CD8-positive, alpha-beta memory T cell (primary cell): ENCODE measurements around the gene RERE. TPM values are rescaled to one million over a fixed set of nuclear protein-coding genes. Genes with fewer than 3 reads are reported as not detected.

ENCODE experiments used
- CTCF ChIA-PET: fragments of 350-600 bp; sonication (Branson Sonifier 250); formaldehyde crosslinking; loops from one replicate; lab custom pipeline; 2021; ENCODE audit warnings: antibody characterized with exemption; lab: Charles Lee
- POLR2A ChIA-PET: fragments of 350-600 bp; sonication (Branson Sonifier 250); formaldehyde crosslinking; loops from one replicate; lab custom pipeline; 2021; ENCODE audit warnings: antibody characterized with exemption; lab: Charles Lee
- DNase-seq, 5 donors: peaks; one replicate each; pipeline versions ENCODE4 v3.0.0 to v3.0.0-alpha.2; 2020 to 2022; ENCODE audit warnings: mixed read lengths in 1 of 5
- H3K27ac ChIP-seq: one replicate; pipeline ENCODE4 v1.7.0; 2013; ENCODE audit warnings: low read depth, mild to moderate bottlenecking, low read length, moderate library complexity
- H3K27me3 ChIP-seq: 2 replicates; pipeline ENCODE4 v1.7.0; 2013; ENCODE audit warnings: low read length, mild to moderate bottlenecking; ENCODE audit not compliant: insufficient read depth, poor library complexity, severe bottlenecking
- H3K36me3 ChIP-seq: 2 replicates; pipeline ENCODE4 v1.7.0; 2013; ENCODE audit warnings: mild to moderate bottlenecking, low read length, moderate library complexity; ENCODE audit not compliant: insufficient read depth
- H3K4me1 ChIP-seq: 2 replicates; pipeline ENCODE4 v1.7.0; 2013; ENCODE audit warnings: mild to moderate bottlenecking, low read length, moderate library complexity; ENCODE audit not compliant: insufficient read depth
- H3K4me3 ChIP-seq: 2 replicates; pipeline ENCODE4 v1.7.0; 2013; ENCODE audit warnings: mild to moderate bottlenecking, low read length
- H3K9me3 ChIP-seq: 2 replicates; pipeline ENCODE4 v1.7.0; 2013; ENCODE audit warnings: mild to moderate bottlenecking, low read length
- H3K27ac Mint-ChIP-seq, 8 donors: one replicate each; pipeline ENCODE4 v1.8.0; 2020 to 2021; ENCODE audit warnings: mixed read lengths in 8 of 8, mild to moderate bottlenecking in 6 of 8, inconsistent platforms in 3 of 8, moderate library complexity in 3 of 8
- H3K27me3 Mint-ChIP-seq, 2 donors: one replicate each; pipeline ENCODE4 v1.8.0; 2020 to 2021; ENCODE audit warnings: mixed read lengths in 2 of 2, mild to moderate bottlenecking in 1 of 2, moderate library complexity in 1 of 2
- H3K36me3 Mint-ChIP-seq, 3 donors: one replicate each; pipeline ENCODE4 v1.8.0; 2020 to 2021; ENCODE audit warnings: mixed read lengths in 3 of 3, inconsistent platforms in 1 of 3, mild to moderate bottlenecking in 1 of 3
- H3K4me1 Mint-ChIP-seq, 3 donors: one replicate each; pipeline ENCODE4 v1.8.0; 2020 to 2021; ENCODE audit warnings: mixed read lengths in 3 of 3, inconsistent platforms in 1 of 3, mild to moderate bottlenecking in 1 of 3
- H3K4me3 Mint-ChIP-seq, 7 donors: one replicate each; pipeline ENCODE4 v1.8.0; 2020 to 2021; ENCODE audit warnings: mixed read lengths in 7 of 7, mild to moderate bottlenecking in 6 of 7, moderate library complexity in 4 of 7, inconsistent platforms in 2 of 7
- H3K9me3 Mint-ChIP-seq, 5 donors: one replicate each; pipeline ENCODE4 v1.8.0; 2020 to 2022; ENCODE audit warnings: mixed read lengths in 5 of 5, mild to moderate bottlenecking in 3 of 5, moderate library complexity in 2 of 5, inconsistent platforms in 1 of 5
- polyA plus RNA-seq: library from polyadenylated mRNA; unstranded; fragments of 300-500 nt; fragmentation: Illumina TruSeq; gene quantifications from one replicate; pipeline ENCODE4 v1.2.3, GENCODE V29; 2021
- total RNA-seq, 2 experiments: library from RNA; stranded (reverse); gene quantifications; one replicate each; pipeline ENCODE4 v1.2.3, GENCODE V29; 2021

Gene RERE
- total and polyA plus RNA-seq, 3 experiments from 2014 or later = 10.9 to 39.2 (median 37.9) TPM

DNA sequence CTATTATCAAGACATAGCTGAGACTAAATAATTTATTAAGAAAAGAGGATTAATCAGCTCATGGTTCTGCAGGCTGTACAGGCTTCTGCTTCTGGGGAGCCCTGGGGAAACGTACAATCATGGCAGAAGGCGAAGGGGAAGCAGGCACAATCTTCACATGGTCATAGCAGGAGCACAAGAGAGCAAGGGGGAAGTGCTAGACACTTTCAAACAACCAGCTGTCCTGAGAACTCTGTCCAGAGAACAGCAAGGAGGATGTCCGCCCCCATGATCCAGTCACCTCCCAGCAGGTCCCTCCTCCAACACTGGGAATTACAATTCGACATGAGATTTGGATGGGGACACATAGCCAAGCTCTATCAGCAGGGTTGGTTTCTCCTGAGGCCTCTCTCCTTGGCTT lies 509.8 kb downstream of the RERE start:
- H3K4me1 Mint-ChIP-seq = no peaks in the 10 kb centered on the region
- H3K27me3 Mint-ChIP-seq = peaks cover 4 to 5% of the 10 kb centered on the region in 2 donors
- no peaks in the 10 kb centered on the region for H3K9me3 Mint-ChIP-seq
- no peak for DNase-seq
- no peaks in the 10 kb centered on the region for H3K4me1 ChIP-seq
- H3K9me3 ChIP-seq = no peaks in the 10 kb centered on the region
- no peaks in the 10 kb centered on the region for H3K27me3 ChIP-seq
- no peak overlapping the region for H3K27ac Mint-ChIP-seq
- H3K4me3 ChIP-seq = no peak overlapping the region
- no peaks in the 10 kb centered on the region for H3K36me3 Mint-ChIP-seq
- H3K4me3 Mint-ChIP-seq = no peak overlapping the region
- no peaks in the 10 kb centered on the region for H3K36me3 ChIP-seq
- ChIA-PET POLR2A (no interaction called here), CTCF (interaction anchor here (0.8 kb wide), 1 partner anchor 42 kb away, joined by 3 read pairs; no protein-coding TSS in a partner anchor)
- no peak overlapping the region for H3K27ac ChIP-seq

DNA sequence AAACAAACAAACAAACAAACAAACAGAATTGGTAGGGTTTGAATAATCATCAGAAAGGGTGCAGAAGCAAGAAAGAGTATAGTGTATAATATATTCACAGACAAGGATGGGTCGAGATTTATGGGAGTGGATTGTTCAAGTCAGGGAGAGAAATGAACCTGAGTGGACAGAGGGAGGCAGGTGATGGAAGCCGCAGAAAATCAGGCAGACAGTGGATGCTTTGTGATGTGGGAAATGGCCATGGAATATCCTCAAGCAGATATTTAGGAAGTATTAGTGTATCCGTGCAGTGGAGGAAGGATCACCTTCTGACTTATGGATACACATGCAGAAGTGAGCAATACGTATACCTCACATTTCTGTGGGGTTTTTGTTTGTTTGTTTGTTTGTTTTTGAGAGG lies 513.6 kb downstream of the RERE start:
- Histone ChIP-seq H3K27me3 (no peaks in the 10 kb centered on the region), H3K9me3 (no peaks in the 10 kb centered on the region), H3K27ac (no peak overlapping the region), H3K4me1 (no peaks in the 10 kb centered on the region), H3K36me3 (no peaks in the 10 kb centered on the region), H3K4me3 (no peak overlapping the region)
- no peak for DNase-seq
- Mint-ChIP-seq H3K36me3 (no peaks in the 10 kb centered on the region), H3K9me3 (no peaks in the 10 kb centered on the region), H3K27ac (no peak overlapping the region), H3K4me3 (no peak overlapping the region), H3K4me1 (no peaks in the 10 kb centered on the region), H3K27me3 (peaks cover 5 to 10% of the 10 kb centered on the region in 2 donors)
- CTCF ChIA-PET = no interaction called here
- POLR2A ChIA-PET = no interaction called here

DNA sequence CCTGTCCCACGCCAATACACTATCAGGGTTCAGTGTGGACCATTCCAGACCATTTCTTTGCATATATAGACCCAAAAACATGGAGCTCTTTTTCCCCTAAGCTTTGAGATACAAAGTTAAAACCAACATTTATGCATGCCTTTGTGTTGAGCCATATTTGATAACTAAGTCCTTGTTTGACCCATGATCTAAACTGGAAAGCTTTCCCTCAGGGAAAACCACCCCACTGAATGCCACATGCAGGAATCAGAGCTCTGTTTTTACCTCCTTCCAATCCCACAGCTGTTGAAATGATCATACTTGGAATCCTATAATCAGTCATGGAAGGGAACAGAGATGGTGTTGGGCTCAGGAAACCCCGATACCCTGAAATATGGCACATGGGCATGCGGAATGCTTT lies 514.3 kb downstream of the RERE start:
- Histone ChIP-seq H3K27me3 (no peaks in the 10 kb centered on the region), H3K9me3 (no peaks in the 10 kb centered on the region), H3K27ac (no peak overlapping the region), H3K36me3 (no peaks in the 10 kb centered on the region), H3K4me3 (no peak overlapping the region), H3K4me1 (no peaks in the 10 kb centered on the region)
- no peaks in the 10 kb centered on the region for H3K9me3 Mint-ChIP-seq
- CTCF ChIA-PET = no interaction called here
- H3K27me3 Mint-ChIP-seq = peaks cover 5 to 11% of the 10 kb centered on the region in 2 donors
- H3K4me1 Mint-ChIP-seq = no peaks in the 10 kb centered on the region
- DNase-seq = no peak
- no peak overlapping the region for H3K4me3 Mint-ChIP-seq
- H3K36me3 Mint-ChIP-seq = no peaks in the 10 kb centered on the region
- POLR2A ChIA-PET = no interaction called here
- no peak overlapping the region for H3K27ac Mint-ChIP-seq

Other genes with a start within 250 kb of the RERE start
- gene ENO1, start 61.0 kb upstream of the RERE start, total RNA-seq = 1,000 to 10,000 TPM; 3,105 to 3,136 TPM
- gene ENO1, start 61.0 kb upstream of the RERE start, polyA plus RNA-seq = 1,061 TPM
- 1 to 10 TPM; 1.2 to 1.4 TPM for gene CA6, start 128.2 kb upstream of the RERE start, total RNA-seq
- 3.7 TPM for gene CA6, start 128.2 kb upstream of the RERE start, polyA plus RNA-seq
- not detected for gene SLC2A7, start 208.8 kb upstream of the RERE start, total RNA-seq
- not detected for gene SLC2A7, start 208.8 kb upstream of the RERE start, polyA plus RNA-seq